ENCODE data around the gene TMEM95. TPM values are rescaled to one million over a fixed set of nuclear protein-coding genes. Genes with fewer than 3 reads are reported as not detected.

The TMEM95 gene
- total and polyA plus RNA-seq, 2 experiments from 2014 or later, result not detected

DNA sequence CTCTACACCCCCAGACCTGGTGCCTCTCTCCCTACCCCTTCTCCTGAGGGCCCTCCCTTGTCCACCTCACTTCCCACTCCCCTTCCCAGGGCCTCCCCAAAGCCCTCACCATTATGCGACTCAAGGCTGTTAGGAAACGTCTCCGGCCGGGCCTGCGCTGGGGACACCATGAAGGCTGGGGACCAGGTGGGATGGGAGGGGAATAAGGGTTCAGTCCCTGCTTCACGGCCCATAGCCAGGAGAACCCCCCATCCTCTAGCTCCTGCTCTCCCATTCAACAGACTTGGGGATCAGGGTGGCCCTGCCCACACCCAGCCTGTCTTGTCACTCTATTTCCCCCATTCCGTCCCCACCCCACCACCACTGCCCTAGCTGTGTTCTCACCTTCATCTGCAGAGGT lies 27.9 kb upstream of the TMEM95 start:
- Histone ChIP-seq H3K36me3 (peaks cover 20% of the 10 kb centered on the region), H3K27me3 (no peaks in the 10 kb centered on the region), H3K4me1 (ENCODE audit: low read depth) (peaks cover 5% of the 10 kb centered on the region), H3K27ac (no peak overlapping the region), H3K9me3 (ENCODE audit: low read depth) (no peaks in the 10 kb centered on the region), H3K4me3 (no peak overlapping the region)
- DNase-seq (ENCODE audit: low read depth in 1 of 2, low spot score in 1 of 2), result no peak
- TF ChIP-seq, protein P1, sequence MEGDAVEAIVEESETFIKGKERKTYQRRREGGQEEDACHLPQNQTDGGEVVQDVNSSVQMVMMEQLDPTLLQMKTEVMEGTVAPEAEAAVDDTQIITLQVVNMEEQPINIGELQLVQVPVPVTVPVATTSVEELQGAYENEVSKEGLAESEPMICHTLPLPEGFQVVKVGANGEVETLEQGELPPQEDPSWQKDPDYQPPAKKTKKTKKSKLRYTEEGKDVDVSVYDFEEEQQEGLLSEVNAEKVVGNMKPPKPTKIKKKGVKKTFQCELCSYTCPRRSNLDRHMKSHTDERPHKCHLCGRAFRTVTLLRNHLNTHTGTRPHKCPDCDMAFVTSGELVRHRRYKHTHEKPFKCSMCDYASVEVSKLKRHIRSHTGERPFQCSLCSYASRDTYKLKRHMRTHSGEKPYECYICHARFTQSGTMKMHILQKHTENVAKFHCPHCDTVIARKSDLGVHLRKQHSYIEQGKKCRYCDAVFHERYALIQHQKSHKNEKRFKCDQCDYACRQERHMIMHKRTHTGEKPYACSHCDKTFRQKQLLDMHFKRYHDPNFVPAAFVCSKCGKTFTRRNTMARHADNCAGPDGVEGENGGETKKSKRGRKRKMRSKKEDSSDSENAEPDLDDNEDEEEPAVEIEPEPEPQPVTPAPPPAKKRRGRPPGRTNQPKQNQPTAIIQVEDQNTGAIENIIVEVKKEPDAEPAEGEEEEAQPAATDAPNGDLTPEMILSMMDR (IDR thresholded peaks at IDR 0.05; ENCODE audit: low read depth, low read length), result no peak

DNA sequence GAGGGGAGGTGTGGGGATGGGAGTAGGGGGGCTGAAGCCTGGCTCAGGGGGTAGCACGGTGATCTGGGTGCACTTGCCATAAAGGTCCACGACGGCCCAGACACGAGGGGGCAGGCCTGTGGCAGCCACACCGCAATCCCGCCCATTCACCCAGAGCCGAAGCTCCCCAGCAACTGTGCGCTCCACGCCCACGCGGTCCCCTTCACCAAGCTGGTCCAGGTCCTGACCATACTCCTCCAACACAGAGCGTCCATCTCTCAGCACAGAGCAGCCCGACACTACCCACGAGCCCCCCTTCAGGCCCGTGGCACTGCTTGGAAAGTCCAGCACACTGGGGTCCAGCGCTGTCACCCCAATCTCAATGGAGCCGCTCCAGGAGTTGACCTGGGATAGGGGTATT lies 27.5 kb upstream of the TMEM95 start:
- H3K27me3 ChIP-seq, result no peaks in the 10 kb centered on the region

DNA sequence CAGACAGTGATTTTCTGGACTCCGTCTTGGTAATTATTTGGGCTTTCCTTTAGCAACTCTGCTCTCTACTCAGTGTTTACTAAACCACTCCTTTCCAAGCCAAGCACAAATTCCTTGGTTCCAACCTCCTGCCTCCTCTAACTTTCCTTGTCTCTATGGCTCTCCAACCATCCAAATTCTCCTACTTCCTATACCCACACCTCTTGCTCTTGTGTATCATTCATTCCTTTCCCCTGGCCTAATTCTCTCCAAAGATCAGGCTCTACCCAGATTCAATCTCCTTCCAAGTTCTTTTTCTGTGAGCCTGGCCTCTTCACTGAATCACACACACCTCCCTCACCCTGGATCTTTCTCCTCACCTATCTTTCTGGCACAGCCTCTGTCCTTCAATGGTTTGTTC lies 26.9 kb upstream of the TMEM95 start:
- no peak for DNase-seq (ENCODE audit: low read depth in 1 of 2, low spot score in 1 of 2)
- Histone ChIP-seq H3K27ac (no peak overlapping the region), H3K9me3 (ENCODE audit: low read depth) (no peaks in the 10 kb centered on the region)

More for the DNA sequence above, 27.5 kb upstream of the TMEM95 start:
- Histone ChIP-seq H3K36me3 (peaks cover 15% of the 10 kb centered on the region), H3K9me3 (ENCODE audit: low read depth) (no peaks in the 10 kb centered on the region), H3K4me3 (no peak overlapping the region), H3K27ac (no peak overlapping the region), H3K4me1 (ENCODE audit: low read depth) (peaks cover 8% of the 10 kb centered on the region)
- DNase-seq (ENCODE audit: low read depth in 1 of 2, low spot score in 1 of 2), result no peak
- TF ChIP-seq, protein P1 (IDR thresholded peaks at IDR 0.05; ENCODE audit: low read depth, low read length), result no peak

DNA sequence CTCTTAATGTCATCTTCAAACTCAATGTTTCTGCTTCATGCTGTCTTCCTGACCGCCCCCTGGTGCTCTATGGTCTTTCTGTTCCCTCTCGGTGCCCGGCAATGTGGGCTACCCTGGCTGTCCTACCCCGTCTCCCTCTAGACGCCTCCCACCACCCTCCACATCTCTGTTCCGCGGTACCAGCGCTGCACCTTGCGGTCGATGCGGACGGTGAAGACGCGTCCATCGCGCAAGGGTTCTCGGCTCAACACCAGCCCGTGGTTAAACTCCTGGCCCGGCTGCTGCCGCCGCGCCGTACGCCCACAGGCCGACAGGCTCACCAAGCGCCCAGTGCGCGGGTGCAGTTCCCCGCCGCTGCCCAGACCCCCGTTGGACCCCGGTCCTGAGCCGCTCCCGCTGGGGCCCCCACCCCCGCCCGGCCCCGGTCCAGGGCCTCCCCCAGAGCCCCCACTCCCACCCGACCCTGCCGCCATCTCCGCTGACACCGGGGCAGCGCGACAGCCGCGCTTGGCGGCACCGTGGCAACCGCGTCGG lies 26.0 kb upstream of the TMEM95 start, which contains the start of gene NEURL4:
TSS of gene NEURL4 (minus strand) at position 496 of the 534 bp plus-strand sequence. CDS start at position 473, 23 bp downstream.
- H3K27me3 ChIP-seq, result no peaks in the 10 kb centered on the region
- peak in 1 of 2 donors; percentile 27 for DNase-seq (ENCODE audit: low read depth in 1 of 2, low spot score in 1 of 2)
- no peaks in the 10 kb centered on the region for H3K9me3 ChIP-seq (ENCODE audit: low read depth)
- H3K4me3 ChIP-seq, result peak within 1 kb of the TSS; percentile 81
- H3K36me3 ChIP-seq, result peaks cover 3% of the 10 kb centered on the region
- peak within 1 kb of the TSS; percentile 89 for H3K27ac ChIP-seq
- TF ChIP-seq, protein P1 (IDR thresholded peaks at IDR 0.05; ENCODE audit: low read depth, low read length), result no peak
- peaks cover 12% of the 10 kb centered on the region for H3K4me1 ChIP-seq (ENCODE audit: low read depth)

More for the DNA sequence above, 26.9 kb upstream of the TMEM95 start:
- Histone ChIP-seq H3K36me3 (peaks cover 10% of the 10 kb centered on the region), H3K4me3 (peak overlapping the region; percentile 81), H3K4me1 (ENCODE audit: low read depth) (peaks cover 12% of the 10 kb centered on the region), H3K27me3 (no peaks in the 10 kb centered on the region)
- TF ChIP-seq, protein P1 (IDR thresholded peaks at IDR 0.05; ENCODE audit: low read depth, low read length), result no peak

DNA sequence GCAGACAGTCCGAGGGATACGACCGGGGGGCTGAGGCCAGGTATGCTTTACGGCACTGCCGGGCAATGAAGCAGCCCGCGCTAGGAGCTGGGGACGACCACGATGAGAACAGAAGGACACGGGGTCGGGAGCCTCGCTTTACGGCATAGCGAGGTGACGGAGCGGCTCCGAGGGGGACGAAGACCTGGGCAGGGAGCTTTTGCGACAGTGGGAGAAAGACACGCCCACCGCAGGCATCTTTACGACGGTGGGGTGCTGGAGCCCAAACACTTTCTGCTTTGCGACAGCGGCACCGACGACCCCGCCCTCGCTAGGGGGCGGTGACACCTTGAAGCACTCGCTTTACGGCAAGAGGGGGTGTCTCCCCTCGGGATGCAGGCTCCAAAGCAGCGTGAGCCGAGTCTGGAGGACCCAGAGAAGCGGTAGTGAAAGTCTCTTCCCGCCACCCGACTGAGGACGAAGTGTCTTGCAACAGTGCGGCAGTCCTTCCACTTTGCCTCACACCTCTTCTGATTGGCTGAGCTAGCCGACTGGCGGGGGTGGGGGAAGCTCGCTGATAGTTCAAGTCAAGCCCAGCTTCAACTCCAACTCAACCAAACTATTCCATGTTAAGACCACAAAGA lies 25.5 kb upstream of the TMEM95 start:
- DNase-seq (ENCODE audit: low read depth in 1 of 2, low spot score in 1 of 2), result peak; percentile 97 to 99
- H3K4me3 ChIP-seq, result peak overlapping the region; percentile 81
- TF ChIP-seq, protein P1 (IDR thresholded peaks at IDR 0.05; ENCODE audit: low read depth, low read length), result no peak
- H3K36me3 ChIP-seq, result peaks cover 1% of the 10 kb centered on the region
- H3K27me3 ChIP-seq, result no peaks in the 10 kb centered on the region
- H3K9me3 ChIP-seq (ENCODE audit: low read depth), result no peaks in the 10 kb centered on the region
- peak overlapping the region; percentile 89 for H3K27ac ChIP-seq
- peaks cover 12% of the 10 kb centered on the region for H3K4me1 ChIP-seq (ENCODE audit: low read depth)

Data from cardiac muscle cell (in vitro differentiated cells and primary cell).